ENCODE results near the gene CARHSP1. TPM values are rescaled to one million over a fixed set of nuclear protein-coding genes. Genes with fewer than 3 reads are reported as not detected.

The CARHSP1 gene
- total RNA-seq, 1 donor from 2014 or later = 115 TPM

DNA sequence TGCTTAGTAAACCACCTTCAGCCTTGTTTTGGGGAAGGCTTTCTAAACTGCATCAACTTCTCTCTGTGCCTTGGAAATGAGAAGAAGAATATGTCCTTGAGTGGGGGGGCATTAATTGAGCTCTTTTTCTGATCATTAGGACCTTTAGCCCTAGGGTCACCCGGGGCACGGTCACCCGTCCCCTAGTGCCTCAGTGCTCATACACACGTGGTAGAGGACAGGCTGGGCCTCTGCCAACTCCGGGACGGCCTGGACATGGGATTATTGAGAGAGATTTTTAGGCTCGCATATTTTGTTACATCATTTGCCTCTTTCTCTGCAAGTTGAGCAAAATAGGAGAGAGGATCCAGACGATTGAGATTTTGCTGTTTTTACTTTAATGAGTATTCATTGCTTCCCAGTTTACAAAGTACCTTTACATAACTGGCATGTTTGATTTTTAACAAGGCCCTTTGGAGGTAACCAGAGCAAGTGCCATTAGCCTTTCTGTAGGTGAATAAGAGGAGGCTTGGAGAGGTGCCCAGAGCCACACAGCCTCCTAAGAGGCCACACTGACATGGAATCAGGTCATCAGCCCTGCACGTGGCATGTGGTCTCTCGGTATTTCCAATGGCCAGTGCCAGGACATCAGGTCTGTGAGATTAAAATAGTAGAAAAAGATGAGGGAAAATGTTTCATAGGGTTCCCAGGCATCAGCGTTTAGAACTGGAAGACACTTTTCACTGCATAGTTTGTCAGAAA, 60.0 kb downstream of the CARHSP1 start:
- Histone ChIP-seq H3K27ac (no peak overlapping the region), H4K20me1 (ENCODE audit: low read depth) (no peaks in the 10 kb centered on the region), H3K4me3 (no peak overlapping the region), H3K9me3 (ENCODE audit: low read depth) (no peaks in the 10 kb centered on the region), H3K36me3 (no peaks in the 10 kb centered on the region), H3K9ac (peak overlapping the region; percentile 37), H2AFZ (replicated peaks) (no peak overlapping the region), H3K4me1 (no peaks in the 10 kb centered on the region), H3K79me2 (ENCODE audit: low read depth) (no peaks in the 10 kb centered on the region), H3K4me2 (no peak overlapping the region), H3K27me3 (no peaks in the 10 kb centered on the region), H3F3A (ENCODE audit: low read depth) (no peaks in the 10 kb centered on the region)
- no peaks in the 10 kb centered on the region for H3K9me3 Mint-ChIP-seq
- H3K4me3 Mint-ChIP-seq = no peak overlapping the region
- H3K27ac Mint-ChIP-seq = peak overlapping the region; percentile 11
- no peak for TF ChIP-seq EZH2phosphoT487 (IDR thresholded peaks at IDR 0.05)
- TF ChIP-seq EZH2 (IDR thresholded peaks at IDR 0.05) = no peak
- TF ChIP-seq, protein P1, sequence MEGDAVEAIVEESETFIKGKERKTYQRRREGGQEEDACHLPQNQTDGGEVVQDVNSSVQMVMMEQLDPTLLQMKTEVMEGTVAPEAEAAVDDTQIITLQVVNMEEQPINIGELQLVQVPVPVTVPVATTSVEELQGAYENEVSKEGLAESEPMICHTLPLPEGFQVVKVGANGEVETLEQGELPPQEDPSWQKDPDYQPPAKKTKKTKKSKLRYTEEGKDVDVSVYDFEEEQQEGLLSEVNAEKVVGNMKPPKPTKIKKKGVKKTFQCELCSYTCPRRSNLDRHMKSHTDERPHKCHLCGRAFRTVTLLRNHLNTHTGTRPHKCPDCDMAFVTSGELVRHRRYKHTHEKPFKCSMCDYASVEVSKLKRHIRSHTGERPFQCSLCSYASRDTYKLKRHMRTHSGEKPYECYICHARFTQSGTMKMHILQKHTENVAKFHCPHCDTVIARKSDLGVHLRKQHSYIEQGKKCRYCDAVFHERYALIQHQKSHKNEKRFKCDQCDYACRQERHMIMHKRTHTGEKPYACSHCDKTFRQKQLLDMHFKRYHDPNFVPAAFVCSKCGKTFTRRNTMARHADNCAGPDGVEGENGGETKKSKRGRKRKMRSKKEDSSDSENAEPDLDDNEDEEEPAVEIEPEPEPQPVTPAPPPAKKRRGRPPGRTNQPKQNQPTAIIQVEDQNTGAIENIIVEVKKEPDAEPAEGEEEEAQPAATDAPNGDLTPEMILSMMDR (IDR thresholded peaks at IDR 0.05) = no peak
- no peaks in the 10 kb centered on the region for H3K27me3 Mint-ChIP-seq (ENCODE audit: insufficient read depth, low read depth)
- H3K36me3 Mint-ChIP-seq = peaks cover 21% of the 10 kb centered on the region
- no peak for DNase-seq (ENCODE audit: low spot score)
- H3K4me1 Mint-ChIP-seq = no peaks in the 10 kb centered on the region

DNA sequence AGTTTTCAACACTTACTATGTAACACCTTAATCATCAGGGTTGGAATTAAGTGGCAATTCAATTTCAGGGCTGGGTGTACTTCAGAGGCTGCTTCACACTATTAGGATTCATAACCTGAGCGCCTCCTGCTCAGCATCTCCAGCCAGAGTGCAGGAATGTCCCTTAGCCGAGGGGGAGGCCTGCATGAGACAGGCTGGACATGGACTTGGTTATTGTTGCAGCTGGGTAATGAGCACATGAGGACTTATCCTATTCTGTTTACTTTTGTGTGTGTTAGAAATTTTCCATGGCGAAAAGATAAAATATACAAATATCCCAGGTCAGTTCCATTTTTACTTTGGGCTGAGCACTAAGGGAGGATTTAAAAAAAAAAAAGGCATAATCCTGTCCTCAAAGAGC, 60.8 kb downstream of the CARHSP1 start:
- no peaks in the 10 kb centered on the region for H3K79me2 ChIP-seq (ENCODE audit: low read depth)
- Mint-ChIP-seq H3K9me3 (no peaks in the 10 kb centered on the region), H3K4me3 (no peak overlapping the region), H3K4me1 (no peaks in the 10 kb centered on the region), H3K27ac (peak overlapping the region; percentile 11), H3K36me3 (peaks cover 21% of the 10 kb centered on the region), H3K27me3 (ENCODE audit: insufficient read depth, low read depth) (no peaks in the 10 kb centered on the region)
- H2AFZ ChIP-seq (replicated peaks) = no peak overlapping the region
- H3K4me2 ChIP-seq = no peak overlapping the region
- H3K4me1 ChIP-seq = no peaks in the 10 kb centered on the region
- no peaks in the 10 kb centered on the region for H3K36me3 ChIP-seq
- H3K9ac ChIP-seq = no peak overlapping the region
- no peaks in the 10 kb centered on the region for H3K27me3 ChIP-seq
- no peaks in the 10 kb centered on the region for H3K9me3 ChIP-seq (ENCODE audit: low read depth)
- no peak for DNase-seq (ENCODE audit: low spot score)
- no peaks in the 10 kb centered on the region for H3F3A ChIP-seq (ENCODE audit: low read depth)
- H4K20me1 ChIP-seq (ENCODE audit: low read depth) = no peaks in the 10 kb centered on the region
- TF ChIP-seq EZH2phosphoT487 (IDR thresholded peaks at IDR 0.05) (no peak), EZH2 (IDR thresholded peaks at IDR 0.05) (no peak)
- TF ChIP-seq, protein P1 (IDR thresholded peaks at IDR 0.05) = no peak
- no peak overlapping the region for H3K4me3 ChIP-seq
- H3K27ac ChIP-seq = no peak overlapping the region

DNA sequence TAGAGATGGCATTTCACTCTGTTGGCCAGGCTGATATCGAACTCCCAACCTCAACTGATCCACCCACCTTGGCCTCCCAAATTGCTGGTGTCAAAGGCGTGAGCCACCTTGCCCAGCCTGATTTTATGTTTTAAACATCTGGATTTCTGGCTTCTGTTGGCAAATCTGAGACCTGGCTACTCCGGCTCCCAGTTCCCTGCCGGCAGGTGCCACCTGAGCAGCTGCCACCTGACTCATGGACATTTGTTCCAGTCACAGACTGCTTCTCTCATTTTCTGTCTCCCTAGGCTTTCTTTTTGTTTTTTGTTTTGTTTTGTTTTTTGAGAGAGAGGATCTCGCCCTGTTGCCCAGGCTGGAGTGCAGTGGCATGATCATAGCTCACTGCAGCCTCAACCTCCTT, 61.6 kb downstream of the CARHSP1 start:
- Histone ChIP-seq H3K27me3 (no peaks in the 10 kb centered on the region), H3K9ac (no peak overlapping the region), H2AFZ (replicated peaks) (no peak overlapping the region), H3K9me3 (ENCODE audit: low read depth) (no peaks in the 10 kb centered on the region), H3K27ac (no peak overlapping the region), H3K79me2 (ENCODE audit: low read depth) (no peaks in the 10 kb centered on the region), H3K4me2 (no peak overlapping the region), H3K4me1 (no peaks in the 10 kb centered on the region), H3K4me3 (no peak overlapping the region), H4K20me1 (ENCODE audit: low read depth) (no peaks in the 10 kb centered on the region), H3F3A (ENCODE audit: low read depth) (no peaks in the 10 kb centered on the region), H3K36me3 (no peaks in the 10 kb centered on the region)
- H3K4me3 Mint-ChIP-seq = no peak overlapping the region
- no peaks in the 10 kb centered on the region for H3K27me3 Mint-ChIP-seq (ENCODE audit: insufficient read depth, low read depth)
- H3K9me3 Mint-ChIP-seq = no peaks in the 10 kb centered on the region
- H3K27ac Mint-ChIP-seq = peak overlapping the region; percentile 33
- peaks cover 22% of the 10 kb centered on the region for H3K36me3 Mint-ChIP-seq
- DNase-seq (ENCODE audit: low spot score) = no peak
- H3K4me1 Mint-ChIP-seq = no peaks in the 10 kb centered on the region
- TF ChIP-seq EZH2phosphoT487 (IDR thresholded peaks at IDR 0.05) (no peak), EZH2 (IDR thresholded peaks at IDR 0.05) (no peak)
- TF ChIP-seq, protein P1 (IDR thresholded peaks at IDR 0.05) = no peak
